ENCODE measurements around the gene CD14. TPM values are rescaled to one million over a fixed set of nuclear protein-coding genes. Genes with fewer than 3 reads are reported as not detected.

The CD14 gene
- total RNA-seq: 0.17 TPM in 1 of 2 replicates, not detected in the other

DNA sequence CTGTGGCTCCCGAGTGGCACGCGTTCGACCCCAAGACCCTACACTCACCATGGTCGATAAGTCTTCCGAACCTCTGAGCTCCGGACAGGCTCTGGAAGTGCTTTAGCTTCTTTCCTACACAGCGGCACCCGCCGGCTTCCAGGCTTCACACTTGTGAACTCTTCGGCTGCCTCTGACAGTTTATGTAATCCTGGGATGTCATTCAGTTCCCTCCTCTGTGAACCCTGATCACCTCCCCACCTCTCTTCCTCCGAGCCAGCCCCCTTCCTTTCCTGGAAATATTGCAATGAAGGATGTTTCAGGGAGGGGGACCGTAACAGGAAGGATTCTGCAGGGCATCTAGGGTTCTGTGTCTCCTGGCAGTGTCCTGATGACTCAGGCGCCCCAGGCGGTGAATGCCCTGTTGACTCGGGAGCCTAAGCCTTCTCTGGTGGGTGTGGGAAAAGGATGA, at the start of gene CD14:
TSS of gene CD14 (minus strand) at position 155 of the 451 bp plus-strand sequence. CDS start at position 51, 104 bp downstream.

GRCh38 chr5:140673187-140673976, 40.4 kb upstream of the CD14 start, which contains the start of gene DND1:
DND1 (minus strand) TSS chr5:140673576; CDS start chr5:140673542, 34 bp downstream.

DNA sequence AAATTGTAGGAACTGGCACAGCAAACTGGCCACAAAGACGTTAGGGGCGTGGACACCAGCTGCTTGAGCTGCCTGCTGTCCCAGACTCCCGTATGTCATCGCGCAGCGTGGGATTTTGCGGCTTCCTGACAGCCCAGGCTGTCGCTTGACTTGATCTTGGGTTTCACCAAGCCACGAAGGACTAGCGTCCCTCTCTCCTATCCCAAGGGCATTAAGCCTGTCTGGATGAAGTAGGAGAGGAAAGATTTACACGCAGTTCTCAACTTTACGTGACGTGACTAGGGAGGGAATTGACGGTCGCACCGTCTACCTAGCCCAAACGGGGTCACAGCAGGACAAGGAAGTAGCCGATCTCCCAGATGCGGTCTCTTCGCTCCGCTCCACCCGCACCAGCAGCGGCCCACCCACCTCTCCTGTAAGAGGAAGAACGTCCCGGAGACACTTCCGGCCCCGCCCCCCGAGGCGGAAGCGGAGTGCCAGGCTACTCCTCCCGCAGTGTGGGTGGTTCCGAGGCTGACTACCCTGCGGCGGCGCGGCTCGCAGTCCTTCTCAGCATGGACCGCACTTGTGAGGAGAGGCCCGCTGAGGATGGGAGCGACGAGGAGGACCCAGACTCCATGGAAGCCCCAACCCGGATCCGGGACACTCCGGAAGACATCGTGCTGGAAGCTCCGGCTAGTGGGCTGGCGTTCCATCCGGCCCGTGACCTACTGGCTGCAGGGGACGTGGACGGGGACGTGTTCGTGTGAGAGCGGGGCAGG, 31.6 kb upstream of the CD14 start, which contains the start of gene WDR55:
TSS of gene WDR55 (plus strand) at position 546 of the 761 bp plus-strand sequence. CDS start at position 555, 9 bp downstream.

DNA sequence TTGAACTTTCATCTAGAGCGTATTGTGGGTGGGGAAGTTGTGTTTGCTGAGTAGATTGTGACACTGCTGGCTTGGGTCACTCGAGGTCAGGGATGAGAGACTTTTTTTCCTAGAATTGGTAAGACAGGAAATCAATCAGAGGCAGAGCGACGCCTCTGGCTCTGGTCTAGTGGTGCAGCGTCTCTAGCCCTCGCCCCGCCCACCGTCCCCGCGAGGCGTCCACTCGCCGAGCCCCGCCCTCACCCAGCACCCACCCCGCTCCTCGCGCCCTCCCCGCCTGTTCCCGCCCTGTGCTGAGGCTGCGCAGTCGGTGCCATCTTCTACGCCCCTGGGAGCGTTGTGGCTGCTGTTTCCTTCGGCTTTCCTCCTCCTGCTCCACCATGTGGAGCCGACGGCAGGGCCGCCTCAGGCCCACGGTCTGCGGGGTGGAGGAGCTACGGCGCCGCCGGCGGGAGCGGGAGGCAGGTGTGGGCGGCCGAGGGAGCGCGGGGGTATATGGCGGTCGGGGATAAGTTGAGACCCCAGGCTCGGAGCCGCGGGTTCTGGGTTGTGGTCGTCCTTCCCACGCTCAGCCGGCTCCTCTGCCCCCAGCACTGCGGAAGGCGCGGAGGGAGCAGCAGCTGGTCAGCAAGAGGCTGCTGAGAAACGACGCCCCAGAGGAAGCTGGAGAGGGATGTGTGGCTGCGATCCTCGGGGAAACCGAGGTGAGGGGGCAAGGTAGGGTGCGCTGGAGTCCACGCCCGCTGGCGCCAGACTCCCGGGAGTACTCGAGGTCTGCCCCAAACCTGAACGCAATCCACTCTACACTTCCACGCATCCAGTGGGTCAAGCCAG, 6.4 kb upstream of the CD14 start, which contains the start of gene TMCO6:
TSS of gene TMCO6 (plus strand) at position 304 of the 834 bp plus-strand sequence. CDS start at position 381, 77 bp downstream.

Other genes starting within 250 kb of the CD14 start
- gene ANKHD1, start 231.3 kb downstream of the CD14 start, total RNA-seq: 22.5 and 23.8 TPM in 2 replicates
- gene EIF4EBP3, start 85.5 kb downstream of the CD14 start, total RNA-seq: 1.7 and 3.9 TPM in 2 replicates
- gene SRA1, start 75.7 kb downstream of the CD14 start, total RNA-seq: 50.7 and 58.3 TPM in 2 replicates
- gene APBB3, start 68.6 kb downstream of the CD14 start, total RNA-seq: 8.2 and 10.9 TPM in 2 replicates
- 34.9 and 38.8 TPM in 2 replicates for gene SLC35A4, start 68.3 kb downstream of the CD14 start, total RNA-seq
- gene TMCO6, start 6.3 kb upstream of the CD14 start, total RNA-seq: 10.6 and 14.6 TPM in 2 replicates
- 60.2 and 73.4 TPM in 2 replicates for gene NDUFA2, start 14.5 kb upstream of the CD14 start, total RNA-seq
- 58.7 and 73.3 TPM in 2 replicates for gene IK, start 14.7 kb upstream of the CD14 start, total RNA-seq
- 15.9 and 17.0 TPM in 2 replicates for gene WDR55, start 31.7 kb upstream of the CD14 start, total RNA-seq
- 0.15 and 0.67 TPM in 2 replicates for gene DND1, start 40.4 kb upstream of the CD14 start, total RNA-seq
- gene HARS1, start 58.2 kb upstream of the CD14 start, total RNA-seq: 70.8 and 73.6 TPM in 2 replicates
- 21.3 and 27.2 TPM in 2 replicates for gene HARS2, start 58.3 kb upstream of the CD14 start, total RNA-seq
- gene ZMAT2, start 67.3 kb upstream of the CD14 start, total RNA-seq: 16.5 and 25.6 TPM in 2 replicates
- not detected in 2 replicates for gene PCDHA1, start 153.0 kb upstream of the CD14 start, total RNA-seq
- gene PCDHA2, start 161.7 kb upstream of the CD14 start, total RNA-seq: not detected in 2 replicates
- under 0.01 TPM in 1 of 2 replicates, not detected in the other for gene PCDHA3, start 167.9 kb upstream of the CD14 start, total RNA-seq
- gene PCDHA4, start 173.9 kb upstream of the CD14 start, total RNA-seq: under 0.01 TPM in 2 replicates
- not detected in 2 replicates for gene PCDHA5, start 188.4 kb upstream of the CD14 start, total RNA-seq
- 0.15 TPM in 1 of 2 replicates, not detected in the other for gene PCDHA6, start 194.8 kb upstream of the CD14 start, total RNA-seq
- gene PCDHA7, start 201.1 kb upstream of the CD14 start, total RNA-seq: 0.15 TPM in 1 of 2 replicates, not detected in the other
- not detected in 2 replicates for gene PCDHA8, start 208.0 kb upstream of the CD14 start, total RNA-seq
- gene PCDHA9, start 215.2 kb upstream of the CD14 start, total RNA-seq: not detected in 2 replicates
- gene PCDHA10, start 222.7 kb upstream of the CD14 start, total RNA-seq: not detected in 2 replicates
- not detected in 2 replicates for gene PCDHA11, start 235.8 kb upstream of the CD14 start, total RNA-seq
- gene PCDHA12, start 242.1 kb upstream of the CD14 start, total RNA-seq: not detected in 2 replicates
- not detected in 2 replicates for gene PCDHA13, start 248.9 kb upstream of the CD14 start, total RNA-seq